Testis (tissue), 3 donors: ENCODE data around the gene FLAD1. TPM values are rescaled to one million over a fixed set of nuclear protein-coding genes. Genes with fewer than 3 reads are reported as not detected.

ENCODE experiments used
- DNase-seq: peaks from one replicate; pipeline ENCODE4 v3.0.0-alpha.2; 2019
- H3K27ac ChIP-seq, 2 donors: fragments of 200-600 bp; sonication (generic); one replicate each; pipeline ENCODE4 v1.5.1; 2019
- H3K27me3 ChIP-seq: fragments of 200-600 bp; sonication (generic); one replicate; pipeline ENCODE4 v1.5.1; 2019
- H3K36me3 ChIP-seq: fragments of 200-600 bp; sonication (generic); one replicate; pipeline ENCODE4 v1.5.1; 2017; ENCODE audit warnings: low read depth; ENCODE audit errors: missing control alignments
- H3K4me1 ChIP-seq: fragments of 200-600 bp; sonication (generic); one replicate; pipeline ENCODE4 v1.5.1; 2019
- H3K4me3 ChIP-seq, 2 donors: fragments of 200-600 bp; sonication (generic); one replicate each; pipeline ENCODE4 v1.5.1; 2017 to 2019
- H3K9me3 ChIP-seq: fragments of 200-600 bp; sonication (generic); one replicate; pipeline ENCODE4 v1.5.1; 2017
- POLR2A ChIP-seq: fragments of 450-650 bp; IDR thresholded peaks from one replicate; pipeline ENCODE4 v1.6.1; 2017; ENCODE audit warnings: antibody characterized with exemption, mild to moderate bottlenecking, moderate library complexity
- WGBS, 2 donors: methylation state at CpG; one replicate each; pipeline ENCODE4 v1.1.5; 2018; 5-methylcytosine and 5-hydroxymethylcytosine counted together
- intact Hi-C: fragments of 100-400 bp; cut with DNase I; formaldehyde crosslinking; loops from one replicate; pipeline ENCODE4 v1.15.1; 2023; ENCODE audit warnings: low total_unique reads
- polyA plus RNA-seq: library from polyadenylated mRNA; stranded (reverse); fragments of 350-450 nt; fragmentation: Illumina TruSeq; extraction: RNeasy Lipid Tissue Mini Kit (QIAGEN cat#74804); gene quantifications from one replicate; pipeline ENCODE4 v1.2.3, GENCODE V29; 2014; ENCODE audit warnings: low read depth, low replicate concordance; ENCODE audit not compliant: insufficient read depth
- total RNA-seq, 2 donors: library from RNA; depleted of rRNA; stranded (reverse); fragments of >200 nt; gene quantifications; one replicate each; pipeline ENCODE4 v1.2.3, GENCODE V29; 2016
- TF ChIP-seq, protein P1 (sequence below), 3 experiments: fragments of 450-650 bp in 2 of 3; fragments of 200-600 bp in 1 of 3; sonication (generic) in 1 of 3; IDR thresholded peaks; one replicate each; pipeline ENCODE4 v1.5.1; 2016 to 2019; ENCODE audit warnings: antibody characterized with exemption in 3 of 3, mild to moderate bottlenecking in 2 of 3, moderate library complexity in 1 of 3

Gene FLAD1
- total and polyA plus RNA-seq, 3 donors from 2014 or later: 26.5 to 46.5 (median 35.0) TPM

DNA sequence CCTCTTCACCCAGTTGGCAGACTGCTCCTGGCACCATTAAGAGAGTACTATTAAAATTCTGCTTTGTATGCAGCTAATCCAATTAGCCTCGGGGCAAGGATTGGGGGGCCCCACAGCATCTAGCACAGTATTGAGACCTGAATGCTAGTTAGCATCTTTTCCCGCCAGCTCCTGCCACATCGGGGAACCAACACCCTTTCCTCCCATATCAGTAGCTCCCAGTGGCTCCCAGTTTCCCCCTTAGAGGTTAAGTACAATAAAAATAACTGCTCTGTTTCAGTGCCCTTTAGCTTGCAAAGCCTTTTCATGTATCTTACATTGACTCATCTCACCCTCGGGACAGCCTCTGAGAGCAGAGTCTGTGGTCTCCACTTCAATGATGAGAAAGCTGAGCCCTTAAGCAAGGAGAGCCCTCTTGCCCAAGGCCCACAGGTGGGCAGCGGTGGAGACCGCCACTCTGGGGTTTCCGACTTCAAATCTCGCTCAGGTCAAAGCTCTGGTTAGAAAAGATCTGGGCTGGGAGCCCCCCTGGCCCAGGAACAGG lies 42.4 kb upstream of the FLAD1 start:
- no peak for DNase-seq
- Histone ChIP-seq H3K4me1 (peaks cover 60% of the 10 kb centered on the region), H3K27me3 (no peaks in the 10 kb centered on the region), H3K36me3 (no peaks in the 10 kb centered on the region), H3K27ac (peak overlapping the region; percentile 20 to 64), H3K9me3 (no peaks in the 10 kb centered on the region), H3K4me3 (no peak overlapping the region)
- intact Hi-C loops: no loop called here
- WGBS, 2 donors: 67 to 69% methylated on average over 8 of the region's 8 CpGs
- TF ChIP-seq, protein P1, sequence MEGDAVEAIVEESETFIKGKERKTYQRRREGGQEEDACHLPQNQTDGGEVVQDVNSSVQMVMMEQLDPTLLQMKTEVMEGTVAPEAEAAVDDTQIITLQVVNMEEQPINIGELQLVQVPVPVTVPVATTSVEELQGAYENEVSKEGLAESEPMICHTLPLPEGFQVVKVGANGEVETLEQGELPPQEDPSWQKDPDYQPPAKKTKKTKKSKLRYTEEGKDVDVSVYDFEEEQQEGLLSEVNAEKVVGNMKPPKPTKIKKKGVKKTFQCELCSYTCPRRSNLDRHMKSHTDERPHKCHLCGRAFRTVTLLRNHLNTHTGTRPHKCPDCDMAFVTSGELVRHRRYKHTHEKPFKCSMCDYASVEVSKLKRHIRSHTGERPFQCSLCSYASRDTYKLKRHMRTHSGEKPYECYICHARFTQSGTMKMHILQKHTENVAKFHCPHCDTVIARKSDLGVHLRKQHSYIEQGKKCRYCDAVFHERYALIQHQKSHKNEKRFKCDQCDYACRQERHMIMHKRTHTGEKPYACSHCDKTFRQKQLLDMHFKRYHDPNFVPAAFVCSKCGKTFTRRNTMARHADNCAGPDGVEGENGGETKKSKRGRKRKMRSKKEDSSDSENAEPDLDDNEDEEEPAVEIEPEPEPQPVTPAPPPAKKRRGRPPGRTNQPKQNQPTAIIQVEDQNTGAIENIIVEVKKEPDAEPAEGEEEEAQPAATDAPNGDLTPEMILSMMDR (IDR thresholded peaks at IDR 0.05): no peak
- no peak for TF ChIP-seq POLR2A

DNA sequence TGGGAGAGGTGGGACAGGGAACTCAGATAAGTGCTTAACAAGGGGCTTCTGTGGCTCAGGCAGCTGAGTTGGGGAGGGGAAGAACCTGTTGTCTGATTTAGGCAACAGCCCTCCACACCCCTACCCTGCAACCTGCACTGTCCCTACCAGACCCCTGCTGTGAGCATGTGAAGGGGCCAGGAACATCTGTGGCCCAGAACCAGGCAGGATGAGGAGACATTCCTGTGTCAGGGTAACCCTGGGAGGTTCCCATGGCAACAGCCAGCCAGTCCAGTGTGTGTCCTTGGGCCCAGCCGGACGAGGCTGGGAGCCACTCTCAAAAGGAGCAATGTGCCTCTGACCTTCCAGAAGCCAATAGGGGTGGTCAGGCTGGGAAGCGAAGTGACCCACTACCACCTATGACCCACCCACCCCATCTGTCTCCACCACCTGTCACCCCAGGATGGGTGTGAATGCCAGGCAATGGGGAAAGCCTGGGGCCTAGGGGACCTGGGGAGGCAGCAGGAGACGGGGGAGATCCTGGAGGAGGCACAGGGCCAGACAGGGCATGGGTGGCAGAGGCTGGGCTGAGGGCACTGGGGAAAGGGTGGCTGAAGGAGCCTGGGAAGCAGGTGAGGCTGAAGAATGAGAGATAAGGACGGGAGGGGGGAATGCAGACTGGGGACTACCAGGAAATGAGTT lies 41.7 kb upstream of the FLAD1 start:
- H3K27ac ChIP-seq: peak overlapping the region; percentile 64 to 76

GRCh38 chr1:154943649-154944400 lies 39.3 kb upstream of the FLAD1 start:
- intact Hi-C loops: no loop called here
- WGBS, 2 donors: 54 to 68% methylated on average over 6 of the region's 6 CpGs
- DNase-seq: peak; percentile 52
- no peaks in the 10 kb centered on the region for H3K36me3 ChIP-seq
- no peaks in the 10 kb centered on the region for H3K9me3 ChIP-seq
- peak overlapping the region in 1 of 2 donors; percentile 56 for H3K27ac ChIP-seq
- peaks cover 49% of the 10 kb centered on the region for H3K4me1 ChIP-seq
- H3K4me3 ChIP-seq: no peak overlapping the region
- no peaks in the 10 kb centered on the region for H3K27me3 ChIP-seq
- TF ChIP-seq, protein P1 (IDR thresholded peaks at IDR 0.05): peak; percentile 38 to 63 (median 57)
- TF ChIP-seq POLR2A: no peak

More for the DNA sequence above, 41.7 kb upstream of the FLAD1 start:
- peak; percentile 94 for DNase-seq
- Histone ChIP-seq H3K27me3 (no peaks in the 10 kb centered on the region), H3K4me1 (peaks cover 60% of the 10 kb centered on the region), H3K36me3 (no peaks in the 10 kb centered on the region), H3K4me3 (no peak overlapping the region), H3K9me3 (no peaks in the 10 kb centered on the region)
- WGBS, 2 donors: 29 to 69% methylated on average over 2 to 5 of the region's 5 CpGs
- intact Hi-C loops: no loop called here
- TF ChIP-seq, protein P1 (IDR thresholded peaks at IDR 0.05): no peak
- TF ChIP-seq POLR2A: no peak

DNA sequence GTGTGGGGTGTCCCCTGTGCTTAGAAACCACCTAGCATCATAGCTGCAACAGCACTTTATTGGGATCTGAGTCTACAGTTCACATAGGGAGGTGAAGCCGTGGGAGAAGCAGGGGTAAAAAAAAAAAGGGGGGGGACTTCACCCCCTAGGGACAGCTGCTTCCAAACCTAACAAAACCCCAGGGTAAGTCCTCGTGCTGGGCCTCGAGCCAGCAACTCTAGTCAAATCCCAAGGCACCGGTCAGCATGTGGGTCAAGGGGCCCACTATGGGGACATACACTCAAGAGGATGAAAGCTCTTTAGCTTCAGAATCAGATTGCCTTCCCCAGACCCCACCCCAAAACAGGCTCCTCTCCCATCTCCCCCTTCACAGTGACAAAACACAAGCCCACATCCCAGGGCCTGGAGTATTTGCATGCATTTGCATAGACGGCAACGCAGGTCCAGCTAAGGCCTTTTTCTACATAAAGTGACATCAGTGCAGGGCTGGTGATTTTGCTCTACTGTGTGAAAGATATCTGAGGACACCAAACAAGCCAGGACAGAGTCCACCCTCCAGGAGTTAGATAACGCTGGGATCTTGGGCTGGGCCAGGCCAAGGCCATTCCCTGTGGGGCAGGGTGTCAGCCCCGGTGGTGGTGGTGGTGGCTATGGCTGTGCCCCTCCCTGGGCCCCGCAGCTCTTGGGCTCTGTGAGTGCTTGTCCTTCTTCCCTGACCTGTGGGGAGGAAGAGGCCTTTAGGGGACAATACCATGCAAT lies 38.6 kb upstream of the FLAD1 start:
- H3K36me3 ChIP-seq: no peaks in the 10 kb centered on the region
- WGBS, 2 donors: 32 to 47% methylated on average over 8 to 9 of the region's 9 CpGs
- H3K4me3 ChIP-seq: no peak overlapping the region
- no peak for TF ChIP-seq POLR2A
- TF ChIP-seq, protein P1 (IDR thresholded peaks at IDR 0.05): no peak
- H3K4me1 ChIP-seq: peaks cover 43% of the 10 kb centered on the region
- no peaks in the 10 kb centered on the region for H3K27me3 ChIP-seq
- H3K27ac ChIP-seq: peak overlapping the region in 1 of 2 donors; percentile 56
- H3K9me3 ChIP-seq: no peaks in the 10 kb centered on the region
- no peak for DNase-seq
- intact Hi-C loops: no loop called here
